Bronchial epithelial cell (primary cell): ENCODE results near the gene EHD1. TPM values are rescaled to one million over a fixed set of nuclear protein-coding genes. Genes with fewer than 3 reads are reported as not detected.

ENCODE experiments used
- DNase-seq: peaks from one replicate; pipeline ENCODE4 v3.0.0-alpha.2; 2010; ENCODE audit warnings: low read depth
- FAIRE-seq: peaks from 2 replicates; lab custom pipeline; 2011; peaks lifted over from hg19 to GRCh38; lab: Jason Lieb, UNC
- H3K27me3 ChIP-seq: 2 replicates; pipeline ENCODE4 v1.5.1; 2011; ENCODE audit warnings: low read length; ENCODE audit not compliant: control insufficient read depth, insufficient read depth
- H3K36me3 ChIP-seq: 2 replicates; pipeline ENCODE4 v1.5.1; 2011; ENCODE audit warnings: low read length; ENCODE audit not compliant: control insufficient read depth, insufficient read depth
- H3K4me3 ChIP-seq: 2 replicates; pipeline ENCODE4 v1.5.1; 2011; ENCODE audit warnings: mild to moderate bottlenecking, low read depth, low read length, control low read depth
- total RNA-seq: library from RNA; depleted of rRNA; stranded (reverse); fragments of >200 nt; gene quantifications from 2 replicates; pipeline ENCODE4 v1.2.1, GENCODE V29; 2014
- TF ChIP-seq, protein P1 (sequence below): IDR thresholded peaks from 2 replicates; pipeline ENCODE4 v1.5.1; 2011; ENCODE audit warnings: mild to moderate bottlenecking, moderate library complexity, low read length, control low read depth, inconsistent platforms; ENCODE audit not compliant: insufficient read depth, severe bottlenecking

Gene EHD1
- total RNA-seq, 1 donor from 2014 or later = 32.9 TPM

DNA sequence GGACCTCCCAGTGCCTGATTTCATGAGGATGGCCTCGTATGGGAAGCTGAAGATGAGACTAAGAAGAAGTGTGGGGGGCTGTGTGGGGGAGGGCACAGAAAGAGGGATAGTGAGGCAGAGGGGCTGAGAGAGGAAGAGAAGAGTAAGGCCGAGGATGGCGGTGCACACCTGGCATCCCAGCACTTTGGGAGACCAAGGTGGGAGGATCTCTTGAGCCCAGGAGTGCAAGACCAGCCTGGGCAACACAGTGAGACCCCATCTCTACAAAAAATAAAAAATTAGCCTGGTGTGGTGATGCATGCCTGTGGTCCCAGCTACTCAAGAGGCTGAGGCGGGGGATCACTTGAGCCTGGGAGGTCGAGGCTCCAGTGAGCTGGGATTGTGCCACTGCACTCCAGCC, 13.5 kb upstream of the EHD1 start:
- Histone ChIP-seq H3K36me3 (peaks cover 2% of the 10 kb centered on the region), H3K27me3 (no peaks in the 10 kb centered on the region), H3K4me3 (no peak overlapping the region)
- no peak for DNase-seq
- no peak for FAIRE-seq
- TF ChIP-seq, protein P1, sequence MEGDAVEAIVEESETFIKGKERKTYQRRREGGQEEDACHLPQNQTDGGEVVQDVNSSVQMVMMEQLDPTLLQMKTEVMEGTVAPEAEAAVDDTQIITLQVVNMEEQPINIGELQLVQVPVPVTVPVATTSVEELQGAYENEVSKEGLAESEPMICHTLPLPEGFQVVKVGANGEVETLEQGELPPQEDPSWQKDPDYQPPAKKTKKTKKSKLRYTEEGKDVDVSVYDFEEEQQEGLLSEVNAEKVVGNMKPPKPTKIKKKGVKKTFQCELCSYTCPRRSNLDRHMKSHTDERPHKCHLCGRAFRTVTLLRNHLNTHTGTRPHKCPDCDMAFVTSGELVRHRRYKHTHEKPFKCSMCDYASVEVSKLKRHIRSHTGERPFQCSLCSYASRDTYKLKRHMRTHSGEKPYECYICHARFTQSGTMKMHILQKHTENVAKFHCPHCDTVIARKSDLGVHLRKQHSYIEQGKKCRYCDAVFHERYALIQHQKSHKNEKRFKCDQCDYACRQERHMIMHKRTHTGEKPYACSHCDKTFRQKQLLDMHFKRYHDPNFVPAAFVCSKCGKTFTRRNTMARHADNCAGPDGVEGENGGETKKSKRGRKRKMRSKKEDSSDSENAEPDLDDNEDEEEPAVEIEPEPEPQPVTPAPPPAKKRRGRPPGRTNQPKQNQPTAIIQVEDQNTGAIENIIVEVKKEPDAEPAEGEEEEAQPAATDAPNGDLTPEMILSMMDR = no peak

DNA sequence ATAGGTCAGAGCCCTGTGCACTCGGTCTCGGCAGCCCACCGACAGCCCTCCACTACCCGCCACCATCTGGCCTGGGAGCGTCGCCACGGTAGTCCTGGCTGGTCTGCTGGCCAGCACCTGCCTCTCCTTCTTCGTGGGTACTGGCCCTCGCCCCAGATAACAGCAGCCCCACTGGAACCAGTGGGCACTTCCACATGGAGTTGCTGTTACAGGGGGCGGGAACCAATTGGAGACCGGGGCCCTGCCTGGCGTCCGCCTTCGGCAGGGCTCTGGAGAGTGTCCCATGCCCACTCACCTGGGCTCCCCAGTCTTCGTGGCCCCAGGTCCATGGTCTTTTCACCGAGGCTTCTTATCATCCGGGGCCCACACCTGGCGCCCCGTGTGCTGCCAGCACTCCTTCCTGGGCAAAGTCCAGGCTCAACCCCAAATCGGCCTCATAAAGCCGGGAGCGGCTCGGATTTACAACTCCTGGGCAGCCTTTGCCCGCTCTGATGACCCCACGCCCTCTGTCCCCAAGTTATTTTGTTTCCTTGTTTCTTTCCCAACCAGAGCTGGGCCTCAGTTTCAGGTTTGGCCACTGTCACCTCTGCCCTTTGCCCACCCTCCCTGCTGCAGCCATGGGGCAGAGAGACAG, 12.9 kb upstream of the EHD1 start:
- FAIRE-seq (no peak), DNase-seq (no peak)
- TF ChIP-seq, protein P1 = no peak
- Histone ChIP-seq H3K4me3 (no peak overlapping the region), H3K36me3 (peaks cover 2% of the 10 kb centered on the region), H3K27me3 (no peaks in the 10 kb centered on the region)

DNA sequence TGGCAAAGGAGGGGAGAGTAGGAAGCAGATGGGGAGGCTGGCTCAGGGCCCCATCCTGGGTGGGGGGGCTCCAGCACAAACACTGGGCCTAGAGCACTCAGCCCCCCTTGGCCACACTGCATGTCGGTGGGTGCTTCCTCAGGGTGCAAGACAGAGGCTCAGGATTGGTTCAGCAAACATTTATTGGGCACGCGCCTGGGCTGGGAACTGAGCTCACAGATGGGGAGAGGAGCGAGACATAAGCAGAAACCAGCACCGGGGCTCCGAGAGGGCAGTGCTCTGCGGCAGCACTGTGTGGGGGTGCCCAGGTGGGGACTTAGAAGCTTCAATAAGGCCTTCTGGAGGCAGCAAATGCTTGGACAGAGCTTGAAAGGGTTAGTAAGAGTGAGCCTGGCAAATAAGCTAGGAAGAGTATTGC, 12.1 kb upstream of the EHD1 start:
- no peak for FAIRE-seq

DNA sequence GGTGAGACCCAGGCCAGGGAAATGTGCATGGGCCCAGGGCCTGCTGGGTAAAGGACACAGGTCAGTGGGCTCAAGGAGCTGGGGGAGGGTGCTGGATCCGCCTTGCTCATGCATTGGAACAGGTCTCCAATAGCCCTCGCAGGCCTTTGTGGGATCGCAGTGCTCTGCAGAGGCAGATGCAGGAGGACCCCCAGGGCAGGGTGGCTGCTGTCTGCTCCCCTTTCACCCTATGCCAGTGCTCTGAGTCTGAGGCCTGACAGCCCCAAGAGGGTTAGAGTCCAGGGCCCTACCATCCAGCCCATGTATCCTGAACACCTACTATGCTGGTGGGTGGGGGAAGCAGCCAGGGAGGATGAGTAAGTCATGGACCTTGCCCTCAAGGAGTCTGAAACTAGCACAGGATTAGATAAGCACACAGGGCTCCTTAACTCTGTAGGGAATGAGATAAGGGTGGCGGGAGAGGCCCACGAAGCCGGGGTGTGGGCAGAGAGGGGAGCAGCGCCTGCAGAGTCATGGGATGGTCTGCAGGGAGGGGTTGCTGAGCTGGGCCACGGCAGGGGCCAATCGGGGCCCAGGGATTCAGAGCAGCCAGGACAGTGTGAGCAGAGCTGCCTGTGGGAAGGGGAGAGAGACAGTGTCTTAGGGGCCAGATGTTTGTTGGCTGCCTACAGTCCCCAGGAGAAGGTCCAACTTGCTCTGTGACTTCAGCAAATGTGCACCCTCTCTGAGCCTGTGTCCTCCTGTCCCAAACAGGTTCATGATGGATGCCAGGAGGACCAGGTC, 10.5 kb upstream of the EHD1 start:
- Histone ChIP-seq H3K27me3 (no peaks in the 10 kb centered on the region), H3K4me3 (no peak overlapping the region), H3K36me3 (no peaks in the 10 kb centered on the region)
- TF ChIP-seq, protein P1 = no peak
- FAIRE-seq (no peak), DNase-seq (no peak)

More for the DNA sequence above, 12.1 kb upstream of the EHD1 start:
- Histone ChIP-seq H3K4me3 (no peak overlapping the region), H3K36me3 (peaks cover 2% of the 10 kb centered on the region), H3K27me3 (no peaks in the 10 kb centered on the region)
- TF ChIP-seq, protein P1 = no peak
- DNase-seq = no peak

DNA sequence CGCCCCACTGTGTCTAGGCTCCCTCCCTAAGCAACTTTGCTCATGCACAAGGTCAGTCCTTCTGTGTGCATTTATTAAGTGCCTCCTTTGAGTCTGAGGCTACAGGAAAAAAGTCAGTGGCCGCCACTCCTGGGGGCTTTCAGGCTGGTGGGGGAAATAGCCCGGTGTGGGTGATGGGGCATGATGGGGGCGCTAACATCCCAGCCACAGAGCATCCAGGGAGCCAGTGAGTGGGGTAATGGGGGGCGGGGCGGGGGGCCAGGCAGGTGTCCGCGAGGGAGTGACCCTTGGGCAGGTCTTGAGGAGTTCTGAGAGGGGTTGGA, 9.9 kb upstream of the EHD1 start:
- H3K36me3 ChIP-seq = no peaks in the 10 kb centered on the region
- H3K27me3 ChIP-seq = no peaks in the 10 kb centered on the region
- DNase-seq = no peak
- no peak overlapping the region for H3K4me3 ChIP-seq
- TF ChIP-seq, protein P1 = no peak
- no peak for FAIRE-seq
